ENCODE results near the gene CD58.

DNA sequence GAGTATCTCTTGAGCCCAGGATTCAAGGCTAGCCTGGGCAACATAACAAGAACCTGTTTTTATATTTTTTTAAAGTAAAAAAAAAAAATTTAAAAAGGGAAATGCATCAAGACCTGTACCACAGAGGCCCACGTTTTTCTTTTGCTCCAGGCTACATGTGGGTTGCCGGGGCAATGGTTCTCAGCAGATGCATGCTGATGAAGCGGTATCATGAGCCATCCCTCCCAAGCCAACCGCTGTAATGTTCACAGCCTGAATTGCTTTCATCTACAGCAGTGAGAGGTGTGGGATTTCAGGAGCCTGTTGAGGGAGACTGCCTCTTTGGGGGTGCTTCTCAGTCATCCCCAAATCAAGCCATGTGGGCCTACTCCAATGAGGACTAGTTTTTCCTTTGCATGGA lies 60.5 kb downstream of the CD58 start:
- TF ChIP-seq, protein P1, sequence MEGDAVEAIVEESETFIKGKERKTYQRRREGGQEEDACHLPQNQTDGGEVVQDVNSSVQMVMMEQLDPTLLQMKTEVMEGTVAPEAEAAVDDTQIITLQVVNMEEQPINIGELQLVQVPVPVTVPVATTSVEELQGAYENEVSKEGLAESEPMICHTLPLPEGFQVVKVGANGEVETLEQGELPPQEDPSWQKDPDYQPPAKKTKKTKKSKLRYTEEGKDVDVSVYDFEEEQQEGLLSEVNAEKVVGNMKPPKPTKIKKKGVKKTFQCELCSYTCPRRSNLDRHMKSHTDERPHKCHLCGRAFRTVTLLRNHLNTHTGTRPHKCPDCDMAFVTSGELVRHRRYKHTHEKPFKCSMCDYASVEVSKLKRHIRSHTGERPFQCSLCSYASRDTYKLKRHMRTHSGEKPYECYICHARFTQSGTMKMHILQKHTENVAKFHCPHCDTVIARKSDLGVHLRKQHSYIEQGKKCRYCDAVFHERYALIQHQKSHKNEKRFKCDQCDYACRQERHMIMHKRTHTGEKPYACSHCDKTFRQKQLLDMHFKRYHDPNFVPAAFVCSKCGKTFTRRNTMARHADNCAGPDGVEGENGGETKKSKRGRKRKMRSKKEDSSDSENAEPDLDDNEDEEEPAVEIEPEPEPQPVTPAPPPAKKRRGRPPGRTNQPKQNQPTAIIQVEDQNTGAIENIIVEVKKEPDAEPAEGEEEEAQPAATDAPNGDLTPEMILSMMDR (IDR thresholded peaks at IDR 0.05): no peak
- TF ChIP-seq YY1 (IDR thresholded peaks at IDR 0.05; ENCODE audit: low read depth): no peak
